HG02943 (cell line): ENCODE data around the gene PCDH9.

Experiments
- ATAC-seq: cut with Tn5 transposase; IDR thresholded peaks from one replicate; pipeline ENCODE4 v1.9.1; 2021; ENCODE audit warnings: mild to moderate bottlenecking, low read depth, moderate library complexity; ENCODE audit not compliant: unreplicated experiment

Gene PCDH9

GRCh38 chr13:66560189-66560588 lies 669.9 kb downstream of the PCDH9 start:
- ATAC-seq: no peak

- ATAC-seq: no peak
Measured at GRCh38 chr13:66559093-66559492, 671.0 kb downstream of the PCDH9 start.

GRCh38 chr13:66558506-66558905 lies 671.6 kb downstream of the PCDH9 start:
- no peak for ATAC-seq

- no peak for ATAC-seq
Measured at GRCh38 chr13:66557357-66557756, 672.8 kb downstream of the PCDH9 start.

GRCh38 chr13:66556306-66556705 lies 673.8 kb downstream of the PCDH9 start:
- no peak for ATAC-seq

- ATAC-seq: no peak
Measured at GRCh38 chr13:66553391-66553790, 676.7 kb downstream of the PCDH9 start.

GRCh38 chr13:66551128-66551527 lies 679.0 kb downstream of the PCDH9 start:
- no peak for ATAC-seq

GRCh38 chr13:66547685-66548084 lies 682.5 kb downstream of the PCDH9 start:
- no peak for ATAC-seq

GRCh38 chr13:66546534-66547379 lies 683.4 kb downstream of the PCDH9 start:
- ATAC-seq: no peak

- ATAC-seq: no peak
Measured at GRCh38 chr13:66543780-66544179, 686.4 kb downstream of the PCDH9 start.

GRCh38 chr13:66537417-66537816 lies 692.7 kb downstream of the PCDH9 start:
- ATAC-seq: no peak

GRCh38 chr13:66536746-66537145 lies 693.4 kb downstream of the PCDH9 start:
- ATAC-seq: no peak

GRCh38 chr13:66534561-66534960 lies 695.6 kb downstream of the PCDH9 start:
- ATAC-seq: no peak

- ATAC-seq: no peak
Measured at GRCh38 chr13:66532845-66533244, 697.3 kb downstream of the PCDH9 start.

GRCh38 chr13:66532146-66532545 lies 698.0 kb downstream of the PCDH9 start:
- no peak for ATAC-seq

- no peak for ATAC-seq
Measured at GRCh38 chr13:66530686-66531085, 699.5 kb downstream of the PCDH9 start.

GRCh38 chr13:66530158-66530557 lies 700.0 kb downstream of the PCDH9 start:
- ATAC-seq: no peak

- no peak for ATAC-seq
Measured at GRCh38 chr13:66528944-66529576, 701.1 kb downstream of the PCDH9 start.

- ATAC-seq: no peak
Measured at GRCh38 chr13:66528180-66528579, 702.0 kb downstream of the PCDH9 start.

- ATAC-seq: no peak
Measured at GRCh38 chr13:66520511-66521355, 709.4 kb downstream of the PCDH9 start.

GRCh38 chr13:66519259-66519658 lies 710.9 kb downstream of the PCDH9 start:
- ATAC-seq: no peak
